ENCODE data around the gene SMAD6.

DNA sequence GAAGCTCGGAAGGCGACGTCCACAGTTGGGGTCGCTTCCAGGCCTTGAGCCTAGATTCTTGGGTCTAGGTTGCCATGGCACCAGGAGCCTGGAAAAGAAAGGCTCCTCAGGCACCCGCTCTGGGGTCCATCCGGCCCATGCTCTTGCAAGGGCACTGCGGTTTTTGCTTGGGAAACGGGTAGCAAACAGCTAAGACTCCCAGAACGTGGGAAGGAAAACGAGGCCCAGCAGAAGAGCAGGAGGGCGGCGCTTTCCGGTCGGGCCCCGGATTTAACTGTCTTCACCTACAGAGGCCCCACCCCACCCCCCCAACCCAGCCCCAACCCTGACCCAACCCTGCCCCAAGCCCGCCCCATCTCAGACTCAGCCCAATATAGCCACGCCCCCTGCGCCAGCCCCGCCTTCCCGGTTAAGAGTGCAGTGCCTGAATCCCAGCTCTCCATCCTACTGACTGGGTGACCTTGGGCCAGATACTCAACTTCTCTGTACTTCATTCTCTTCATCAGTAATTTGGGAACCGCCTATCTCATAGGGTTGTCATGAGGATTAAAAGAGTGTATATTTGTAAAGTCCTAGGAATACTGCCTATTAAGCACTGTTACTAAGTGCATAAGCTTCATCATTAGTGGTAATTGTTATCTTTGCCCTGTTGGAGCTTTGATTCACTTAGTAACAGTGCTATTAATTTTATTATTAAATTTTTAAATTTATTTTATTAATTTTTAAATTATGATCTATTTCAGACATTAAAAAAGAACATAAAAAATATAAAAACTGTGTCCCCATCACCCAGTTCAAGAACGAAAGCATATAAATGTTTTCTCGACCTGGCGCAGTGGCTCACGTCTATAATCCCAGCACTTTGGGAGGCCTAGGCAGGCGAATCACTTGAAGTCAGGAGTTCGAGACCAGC is 28.4 kb upstream of the SMAD6 start:
- TF ChIP-seq CTCF (conservative IDR thresholded peaks at IDR 0.05; ENCODE audit: low read depth in 2 of 2) (no peak), POLR2AphosphoS5 (IDR thresholded peaks at IDR 0.05; ENCODE audit: low read depth) (peak; percentile 60), CREB1 (CRISPR knock-in tag; IDR thresholded peaks at IDR 0.05; ENCODE audit: low read depth) (no peak), EZH2phosphoT487 (IDR thresholded peaks at IDR 0.05; ENCODE audit: unreplicated experiment) (no peak), EZH2 (IDR thresholded peaks at IDR 0.05; ENCODE audit: low read depth, unreplicated experiment) (no peak), NANOG (IDR thresholded peaks at IDR 0.05; ENCODE audit: borderline replicate concordance) (no peak)
- TF ChIP-seq, protein P1, sequence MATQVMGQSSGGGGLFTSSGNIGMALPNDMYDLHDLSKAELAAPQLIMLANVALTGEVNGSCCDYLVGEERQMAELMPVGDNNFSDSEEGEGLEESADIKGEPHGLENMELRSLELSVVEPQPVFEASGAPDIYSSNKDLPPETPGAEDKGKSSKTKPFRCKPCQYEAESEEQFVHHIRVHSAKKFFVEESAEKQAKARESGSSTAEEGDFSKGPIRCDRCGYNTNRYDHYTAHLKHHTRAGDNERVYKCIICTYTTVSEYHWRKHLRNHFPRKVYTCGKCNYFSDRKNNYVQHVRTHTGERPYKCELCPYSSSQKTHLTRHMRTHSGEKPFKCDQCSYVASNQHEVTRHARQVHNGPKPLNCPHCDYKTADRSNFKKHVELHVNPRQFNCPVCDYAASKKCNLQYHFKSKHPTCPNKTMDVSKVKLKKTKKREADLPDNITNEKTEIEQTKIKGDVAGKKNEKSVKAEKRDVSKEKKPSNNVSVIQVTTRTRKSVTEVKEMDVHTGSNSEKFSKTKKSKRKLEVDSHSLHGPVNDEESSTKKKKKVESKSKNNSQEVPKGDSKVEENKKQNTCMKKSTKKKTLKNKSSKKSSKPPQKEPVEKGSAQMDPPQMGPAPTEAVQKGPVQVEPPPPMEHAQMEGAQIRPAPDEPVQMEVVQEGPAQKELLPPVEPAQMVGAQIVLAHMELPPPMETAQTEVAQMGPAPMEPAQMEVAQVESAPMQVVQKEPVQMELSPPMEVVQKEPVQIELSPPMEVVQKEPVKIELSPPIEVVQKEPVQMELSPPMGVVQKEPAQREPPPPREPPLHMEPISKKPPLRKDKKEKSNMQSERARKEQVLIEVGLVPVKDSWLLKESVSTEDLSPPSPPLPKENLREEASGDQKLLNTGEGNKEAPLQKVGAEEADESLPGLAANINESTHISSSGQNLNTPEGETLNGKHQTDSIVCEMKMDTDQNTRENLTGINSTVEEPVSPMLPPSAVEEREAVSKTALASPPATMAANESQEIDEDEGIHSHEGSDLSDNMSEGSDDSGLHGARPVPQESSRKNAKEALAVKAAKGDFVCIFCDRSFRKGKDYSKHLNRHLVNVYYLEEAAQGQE (IDR thresholded peaks at IDR 0.05; ENCODE audit: unreplicated experiment), result no peak
- TF ChIP-seq, protein P2, sequence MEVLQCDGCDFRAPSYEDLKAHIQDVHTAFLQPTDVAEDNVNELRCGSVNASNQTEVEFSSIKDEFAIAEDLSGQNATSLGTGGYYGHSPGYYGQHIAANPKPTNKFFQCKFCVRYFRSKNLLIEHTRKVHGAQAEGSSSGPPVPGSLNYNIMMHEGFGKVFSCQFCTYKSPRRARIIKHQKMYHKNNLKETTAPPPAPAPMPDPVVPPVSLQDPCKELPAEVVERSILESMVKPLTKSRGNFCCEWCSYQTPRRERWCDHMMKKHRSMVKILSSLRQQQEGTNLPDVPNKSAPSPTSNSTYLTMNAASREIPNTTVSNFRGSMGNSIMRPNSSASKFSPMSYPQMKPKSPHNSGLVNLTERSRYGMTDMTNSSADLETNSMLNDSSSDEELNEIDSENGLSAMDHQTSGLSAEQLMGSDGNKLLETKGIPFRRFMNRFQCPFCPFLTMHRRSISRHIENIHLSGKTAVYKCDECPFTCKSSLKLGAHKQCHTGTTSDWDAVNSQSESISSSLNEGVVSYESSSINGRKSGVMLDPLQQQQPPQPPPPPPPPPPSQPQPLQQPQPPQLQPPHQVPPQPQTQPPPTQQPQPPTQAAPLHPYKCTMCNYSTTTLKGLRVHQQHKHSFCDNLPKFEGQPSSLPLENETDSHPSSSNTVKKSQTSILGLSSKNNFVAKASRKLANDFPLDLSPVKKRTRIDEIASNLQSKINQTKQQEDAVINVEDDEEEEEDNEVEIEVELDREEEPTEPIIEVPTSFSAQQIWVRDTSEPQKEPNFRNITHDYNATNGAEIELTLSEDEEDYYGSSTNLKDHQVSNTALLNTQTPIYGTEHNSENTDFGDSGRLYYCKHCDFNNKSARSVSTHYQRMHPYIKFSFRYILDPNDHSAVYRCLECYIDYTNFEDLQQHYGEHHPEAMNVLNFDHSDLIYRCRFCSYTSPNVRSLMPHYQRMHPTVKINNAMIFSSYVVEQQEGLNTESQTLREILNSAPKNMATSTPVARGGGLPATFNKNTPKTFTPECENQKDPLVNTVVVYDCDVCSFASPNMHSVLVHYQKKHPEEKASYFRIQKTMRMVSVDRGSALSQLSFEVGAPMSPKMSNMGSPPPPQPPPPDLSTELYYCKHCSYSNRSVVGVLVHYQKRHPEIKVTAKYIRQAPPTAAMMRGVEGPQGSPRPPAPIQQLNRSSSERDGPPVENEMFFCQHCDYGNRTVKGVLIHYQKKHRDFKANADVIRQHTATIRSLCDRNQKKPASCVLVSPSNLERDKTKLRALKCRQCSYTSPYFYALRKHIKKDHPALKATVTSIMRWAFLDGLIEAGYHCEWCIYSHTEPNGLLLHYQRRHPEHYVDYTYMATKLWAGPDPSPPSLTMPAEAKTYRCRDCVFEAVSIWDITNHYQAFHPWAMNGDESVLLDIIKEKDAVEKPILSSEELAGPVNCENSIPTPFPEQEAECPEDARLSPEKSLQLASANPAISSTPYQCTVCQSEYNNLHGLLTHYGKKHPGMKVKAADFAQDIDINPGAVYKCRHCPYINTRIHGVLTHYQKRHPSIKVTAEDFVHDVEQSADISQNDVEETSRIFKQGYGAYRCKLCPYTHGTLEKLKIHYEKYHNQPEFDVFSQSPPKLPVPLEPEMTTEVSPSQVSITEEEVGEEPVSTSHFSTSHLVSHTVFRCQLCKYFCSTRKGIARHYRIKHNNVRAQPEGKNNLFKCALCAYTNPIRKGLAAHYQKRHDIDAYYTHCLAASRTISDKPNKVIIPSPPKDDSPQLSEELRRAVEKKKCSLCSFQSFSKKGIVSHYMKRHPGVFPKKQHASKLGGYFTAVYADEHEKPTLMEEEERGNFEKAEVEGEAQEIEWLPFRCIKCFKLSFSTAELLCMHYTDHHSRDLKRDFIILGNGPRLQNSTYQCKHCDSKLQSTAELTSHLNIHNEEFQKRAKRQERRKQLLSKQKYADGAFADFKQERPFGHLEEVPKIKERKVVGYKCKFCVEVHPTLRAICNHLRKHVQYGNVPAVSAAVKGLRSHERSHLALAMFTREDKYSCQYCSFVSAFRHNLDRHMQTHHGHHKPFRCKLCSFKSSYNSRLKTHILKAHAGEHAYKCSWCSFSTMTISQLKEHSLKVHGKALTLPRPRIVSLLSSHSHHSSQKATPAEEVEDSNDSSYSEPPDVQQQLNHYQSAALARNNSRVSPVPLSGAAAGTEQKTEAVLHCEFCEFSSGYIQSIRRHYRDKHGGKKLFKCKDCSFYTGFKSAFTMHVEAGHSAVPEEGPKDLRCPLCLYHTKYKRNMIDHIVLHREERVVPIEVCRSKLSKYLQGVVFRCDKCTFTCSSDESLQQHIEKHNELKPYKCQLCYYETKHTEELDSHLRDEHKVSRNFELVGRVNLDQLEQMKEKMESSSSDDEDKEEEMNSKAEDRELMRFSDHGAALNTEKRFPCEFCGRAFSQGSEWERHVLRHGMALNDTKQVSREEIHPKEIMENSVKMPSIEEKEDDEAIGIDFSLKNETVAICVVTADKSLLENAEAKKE (CRISPR knock-in tag; IDR thresholded peaks at IDR 0.05), result no peak
